IMR-90 (cell line): ENCODE measurements around the gene IL20. TPM values are rescaled to one million over a fixed set of nuclear protein-coding genes. Genes with fewer than 3 reads are reported as not detected.

Experiments
- ATAC-seq: fragments of 200-7000 bp; cut with Tn5 transposase; 2 replicates; pipeline ENCODE4 v1.9.1; 2020; ENCODE audit warnings: low read depth, mild to moderate bottlenecking, moderate library complexity
- BruUV-seq: library from RNA; stranded (reverse); fragments of 400-500 nt; replicated peaks from 2 replicates; lab custom pipeline; 2021; lab: Mats Ljungman, UMichigan
- CTCF ChIA-PET: fragments of 300-600 bp; formaldehyde crosslinking; extraction: SDS; loops from one replicate; lab custom pipeline; 2021; ENCODE audit warnings: antibody characterized with exemption; lab: Yijun Ruan, JAX
- POLR2A ChIA-PET: fragments of 300-600 bp; sonication (Branson Sonifier 250); formaldehyde crosslinking; loops from one replicate; lab custom pipeline; 2022; ENCODE audit warnings: antibody characterized with exemption; ENCODE audit not compliant: unreplicated experiment; lab: Charles Lee
- DNase-seq: peaks from one replicate; pipeline ENCODE4 v3.0.0; 2013
- H2AFZ ChIP-seq: replicated peaks from 2 replicates; pipeline ENCODE3; 2013; ENCODE audit warnings: low read length, mild to moderate bottlenecking; ENCODE audit not compliant: poor library complexity
- H2AK5ac ChIP-seq: 2 replicates; pipeline ENCODE4 v1.6.1; 2013; ENCODE audit warnings: low read depth, low read length, inconsistent platforms
- H2AK9ac ChIP-seq: replicated peaks from 2 replicates; pipeline ENCODE3; 2013; ENCODE audit warnings: mild to moderate bottlenecking, low read depth, low read length, moderate library complexity; ENCODE audit not compliant: poor library complexity
- H2BK120ac ChIP-seq: 2 replicates; pipeline ENCODE4 v1.6.1; 2013; ENCODE audit warnings: low read depth, low read length, inconsistent platforms
- H2BK15ac ChIP-seq: 3 replicates; pipeline ENCODE4 v1.6.1; 2013; ENCODE audit warnings: low read depth, low read length, inconsistent platforms
- H2BK20ac ChIP-seq: 2 replicates; pipeline ENCODE4 v1.6.1; 2013; ENCODE audit warnings: low read depth, mild to moderate bottlenecking, inconsistent platforms, low read length, moderate library complexity
- H2BK5ac ChIP-seq: 2 replicates; pipeline ENCODE4 v1.6.1; 2013; ENCODE audit warnings: mild to moderate bottlenecking, low read depth, low read length, inconsistent platforms; ENCODE audit not compliant: poor library complexity, severe bottlenecking
- H3K14ac ChIP-seq: replicated peaks from 2 replicates; pipeline ENCODE4 v1.6.1; 2013; ENCODE audit warnings: low read depth, low read length, inconsistent platforms
- H3K18ac ChIP-seq: 2 replicates; pipeline ENCODE4 v1.6.1; 2013; ENCODE audit warnings: low read depth, low read length, control low read depth
- H3K23ac ChIP-seq: 2 replicates; pipeline ENCODE4 v1.6.1; 2013; ENCODE audit warnings: low read depth, low read length, inconsistent platforms
- H3K27ac ChIP-seq: 2 replicates; pipeline ENCODE4 v1.5.1; 2013; ENCODE audit warnings: mild to moderate bottlenecking, control low read depth, low read length; ENCODE audit not compliant: insufficient read depth
- H3K27me3 ChIP-seq: 2 replicates; pipeline ENCODE4 v1.6.1; 2013; ENCODE audit warnings: low read length; ENCODE audit not compliant: control insufficient read depth, insufficient read depth
- H3K36me3 ChIP-seq: 2 replicates; pipeline ENCODE4 v1.6.1; 2013; ENCODE audit warnings: low read length, mixed read lengths; ENCODE audit not compliant: control insufficient read depth, insufficient read depth
- H3K4ac ChIP-seq: 2 replicates; pipeline ENCODE4 v1.6.1; 2013; ENCODE audit warnings: low read depth, low read length, inconsistent platforms
- H3K4me1 ChIP-seq: 2 replicates; pipeline ENCODE4 v1.6.1; 2013; ENCODE audit warnings: low read length, mixed read lengths; ENCODE audit not compliant: control insufficient read depth, insufficient read depth
- H3K4me2 ChIP-seq: 2 replicates; pipeline ENCODE4 v1.6.1; 2013; ENCODE audit warnings: low read depth, mild to moderate bottlenecking, control low read depth, low read length, moderate library complexity
- H3K4me3 ChIP-seq: 2 replicates; pipeline ENCODE4 v1.5.1; 2013; ENCODE audit warnings: low read depth, mild to moderate bottlenecking, control low read depth, low read length, moderate library complexity; ENCODE audit not compliant: insufficient read depth
- H3K56ac ChIP-seq: 2 replicates; pipeline ENCODE4 v1.6.1; 2013; ENCODE audit warnings: low read length, inconsistent platforms; ENCODE audit not compliant: insufficient read depth; ENCODE audit errors: extremely low read depth
- H3K79me1 ChIP-seq, 2 experiments: 2 replicates each; pipeline ENCODE4 v1.6.1; 2013; ENCODE audit warnings: low read length in 2 of 2, inconsistent platforms in 1 of 2, low read depth in 1 of 2
- H3K9ac ChIP-seq: 2 replicates; pipeline ENCODE4 v1.6.1; 2013; ENCODE audit warnings: low read depth, low read length, control low read depth
- H3K9me1 ChIP-seq: 2 replicates; pipeline ENCODE4 v1.6.1; 2013; ENCODE audit warnings: low read length, inconsistent platforms; ENCODE audit not compliant: insufficient read depth
- H3K9me3 ChIP-seq: 2 replicates; pipeline ENCODE4 v1.6.1; 2013; ENCODE audit warnings: low read length; ENCODE audit not compliant: control insufficient read depth, insufficient read depth
- H4K20me1 ChIP-seq: 2 replicates; pipeline ENCODE4 v1.6.1; 2013; ENCODE audit warnings: low read length, inconsistent platforms; ENCODE audit not compliant: insufficient read depth
- H4K5ac ChIP-seq: 2 replicates; pipeline ENCODE4 v1.6.1; 2013; ENCODE audit warnings: mild to moderate bottlenecking, low read depth, low read length, control low read depth
- H4K8ac ChIP-seq, 2 experiments: 2 replicates each; pipeline ENCODE4 v1.6.1; 2013; ENCODE audit warnings: low read depth in 2 of 2, low read length in 2 of 2, control low read depth in 1 of 2, inconsistent platforms in 1 of 2
- H4K91ac ChIP-seq: 2 replicates; pipeline ENCODE4 v1.6.1; 2013; ENCODE audit warnings: low read depth, low read length, inconsistent platforms; ENCODE audit not compliant: insufficient read depth
- BHLHE40 ChIP-seq: fragments of 150-350 bp; IDR thresholded peaks from 2 replicates; pipeline ENCODE4 v1.6.1; 2016; ENCODE audit warnings: mild to moderate bottlenecking, low read depth, low read length
- CEBPB ChIP-seq: IDR thresholded peaks from 2 replicates; pipeline ENCODE4 v1.6.1; 2012; ENCODE audit warnings: low read depth, low read length, improper control_type of control experiment
- CHD1 ChIP-seq: IDR thresholded peaks from 2 replicates; pipeline ENCODE4 v1.6.1; 2012; ENCODE audit warnings: low read depth, low read length, improper control_type of control experiment
- CTCF ChIP-seq: conservative IDR thresholded peaks from 2 replicates; pipeline ENCODE4 v1.5.1; 2012; ENCODE audit warnings: mild to moderate bottlenecking, low read depth, low read length, improper control_type of control experiment
- FOS ChIP-seq: fragments of 150-350 bp; IDR thresholded peaks from 2 replicates; pipeline ENCODE4 v1.6.1; 2016; ENCODE audit warnings: low read depth, low read length
- MAFK ChIP-seq: IDR thresholded peaks from 2 replicates; pipeline ENCODE4 v1.6.1; 2012; ENCODE audit warnings: low read depth, low read length, improper control_type of control experiment
- MAZ ChIP-seq: IDR thresholded peaks from 2 replicates; pipeline ENCODE4 v1.6.1; 2012; ENCODE audit warnings: low read depth, mild to moderate bottlenecking, low read length, improper control_type of control experiment, moderate library complexity, borderline replicate concordance
- RAD21 ChIP-seq: IDR thresholded peaks from 2 replicates; pipeline ENCODE4 v1.6.1; 2012; ENCODE audit warnings: low read length, improper control_type of control experiment
- RCOR1 ChIP-seq: IDR thresholded peaks from 2 replicates; pipeline ENCODE4 v1.6.1; 2012; ENCODE audit warnings: mild to moderate bottlenecking, low read length, improper control_type of control experiment; ENCODE audit not compliant: insufficient replicate concordance
- SMC3 ChIP-seq: fragments of 150-350 bp; IDR thresholded peaks from 2 replicates; pipeline ENCODE4 v1.6.1; 2016; ENCODE audit warnings: low read depth, mild to moderate bottlenecking, antibody characterized with exemption, low read length, moderate library complexity
- USF2 ChIP-seq: fragments of 150-350 bp; IDR thresholded peaks from 2 replicates; pipeline ENCODE4 v1.6.1; 2017; ENCODE audit warnings: mild to moderate bottlenecking, antibody characterized with exemption, low read length, low read depth
- WGBS, 2 experiments: methylation state at CpG; one replicate each; pipeline versions ENCODE4 v1.1.5 to v1.1.7; 2013; ENCODE audit warnings: missing lambda C conversion rate in 2 of 2; ENCODE audit not compliant: insufficient read length in 1 of 2; ENCODE audit errors: extremely low coverage in 2 of 2; 5-methylcytosine and 5-hydroxymethylcytosine counted together
- dilution Hi-C: fragments of 300-500 bp; cut with HindIII; formaldehyde crosslinking; loops from one replicate; pipeline ENCODE4 v1.14.3; 2018; ENCODE audit warnings: low sequenced_read_pairs; ENCODE audit not compliant: unreplicated experiment
- in situ Hi-C: fragments of 300-500 bp; cut with MboI; formaldehyde crosslinking; loops from 3 replicates; pipeline ENCODE4 v1.14.3; 2019; ENCODE audit warnings: low sequenced_read_pairs, inconsistent platforms, mixed read lengths
- intact Hi-C: fragments of 100-400 bp; cut with micrococcal nuclease; formaldehyde crosslinking; loops from 2 replicates; pipeline ENCODE4 v1.10.0; 2022
- polyA plus RNA-seq, 3 experiments: library from polyadenylated mRNA; depleted of rRNA; stranded (reverse); fragments of >200 nt; gene quantifications; 2 replicates each; pipeline ENCODE4 v1.2.3, GENCODE V29; 2012; ENCODE audit warnings: low replicate concordance in 1 of 3
- total RNA-seq: library from RNA; depleted of rRNA; stranded (reverse); fragments of >200 nt; gene quantifications from 2 replicates; pipeline ENCODE4 v1.2.3, GENCODE V29; 2012

IL20 gene
- total and polyA plus RNA-seq, 2 of the 4 experiments (the other 2 are of a cell fraction): not detected

GRCh38 chr1:206834217-206834616, 31.2 kb upstream of the IL20 start:
- ATAC-seq (no peak), DNase-seq (no peak)
- H3K9me3 ChIP-seq: no peaks in the 10 kb centered on the region
- no peak overlapping the region for H2AK9ac ChIP-seq
- no peak overlapping the region for H3K23ac ChIP-seq
- peaks cover 6% of the 10 kb centered on the region for H3K9me1 ChIP-seq
- POLR2A ChIA-PET: interaction anchor here (0.6 kb wide), 1 partner anchor 69 kb away, joined by 3 read pairs; no protein-coding TSS in a partner anchor
- H3K4me3 ChIP-seq: no peak overlapping the region
- H3K18ac ChIP-seq: no peak overlapping the region
- no peak overlapping the region for H4K8ac ChIP-seq
- H2BK5ac ChIP-seq: no peak overlapping the region
- no CpG with 5 or more reads among the region's 6 CpGs for WGBS, 2 experiments
- intact Hi-C loops (no loop called here), in situ Hi-C loops (no loop called here), dilution Hi-C loops (no loop called here)
- no peaks in the 10 kb centered on the region for H3K79me1 ChIP-seq
- H2BK20ac ChIP-seq: no peak overlapping the region
- no peak overlapping the region for H2BK15ac ChIP-seq
- H3K36me3 ChIP-seq: no peaks in the 10 kb centered on the region
- H3K4ac ChIP-seq: no peak overlapping the region
- H2AK5ac ChIP-seq: peak overlapping the region; percentile 40; the same call in 1 of the 2 replicates
- H4K20me1 ChIP-seq: no peaks in the 10 kb centered on the region
- no peak overlapping the region for H4K91ac ChIP-seq
- BruUV-seq: no TSS peak
- no peak overlapping the region for H3K56ac ChIP-seq
- H3K27ac ChIP-seq: no peak overlapping the region
- H2AFZ ChIP-seq: no peak overlapping the region
- H4K5ac ChIP-seq: no peak overlapping the region
- TF ChIP-seq MAFK (no peak), RAD21 (no peak), USF2 (no peak), CHD1 (no peak), MAZ (no peak), SMC3 (no peak), CEBPB (no peak), FOS (no peak), RCOR1 (no peak), BHLHE40 (no peak), CTCF (no peak)
- no peak overlapping the region for H3K14ac ChIP-seq
- H2BK120ac ChIP-seq: no peak overlapping the region; the same call in 1 of the 2 replicates
- peaks cover 7% of the 10 kb centered on the region for H3K27me3 ChIP-seq
- H3K4me2 ChIP-seq: no peak overlapping the region
- CTCF ChIA-PET: no interaction called here
- no peak overlapping the region for H3K9ac ChIP-seq
- H3K4me1 ChIP-seq: peaks cover 5% of the 10 kb centered on the region; the same call in 1 of the 2 replicates
